B cell (primary cell): ENCODE measurements around the gene CFHR5. TPM values are rescaled to one million over a fixed set of nuclear protein-coding genes. Genes with fewer than 3 reads are reported as not detected.

ENCODE experiments used
- polyA plus RNA-seq: library from polyadenylated mRNA; depleted of rRNA; stranded (reverse); fragments of >200 nt; gene quantifications from 2 replicates; pipeline ENCODE4 v1.2.3, GENCODE V29; 2012
- small RNA-seq: library from RNA; depleted of rRNA; stranded (forward); fragments of <200 nt; gene quantifications from one replicate; pipeline ENCODE3, GENCODE V24; 2012; ENCODE audit warnings: low replicate concordance, low read depth; ENCODE audit not compliant: insufficient read length
- total RNA-seq, 2 donors: library from RNA; stranded (reverse); fragments of 120-200 nt in 1 of 2; gene quantifications; 1 replicate in 1 of 2; 2 replicates in 1 of 2; pipeline versions ENCODE4 v1.2.3 to v1.2.4, GENCODE V29; 2013 to 2022

Gene CFHR5
- total and polyA plus RNA-seq, 2 donors (not counting 1 experiment from before 2014, with no cell fraction given) = not detected

Small RNA genes within 50 kb of the gene (small RNA-seq; reads per million reads assigned to genes)
- gene AL139418.1 = not detected

Other genes starting within 250 kb of the CFHR5 start
- gene CFHR3, start 202.7 kb upstream of the CFHR5 start, total RNA-seq = not detected in 2 replicates
- gene CFHR3, start 202.7 kb upstream of the CFHR5 start, polyA plus RNA-seq = not detected in 2 replicates
- gene CFHR1, start 157.8 kb upstream of the CFHR5 start, total RNA-seq = not detected in 2 replicates
- gene CFHR1, start 157.8 kb upstream of the CFHR5 start, polyA plus RNA-seq = not detected in 2 replicates
- not detected in 2 replicates for gene CFHR4, start 89.5 kb upstream of the CFHR5 start, total RNA-seq
- gene CFHR4, start 89.5 kb upstream of the CFHR5 start, polyA plus RNA-seq = not detected in 2 replicates
- not detected in 2 replicates for gene CFHR2, start 33.8 kb upstream of the CFHR5 start, total RNA-seq
- not detected in 2 replicates for gene CFHR2, start 33.8 kb upstream of the CFHR5 start, polyA plus RNA-seq
- not detected in 2 replicates for gene F13B, start 89.7 kb downstream of the CFHR5 start, total RNA-seq
- not detected in 2 replicates for gene F13B, start 89.7 kb downstream of the CFHR5 start, polyA plus RNA-seq
- gene ASPM, start 169.1 kb downstream of the CFHR5 start, total RNA-seq = 0.19 and 0.27 TPM in 2 replicates
- gene ASPM, start 169.1 kb downstream of the CFHR5 start, polyA plus RNA-seq = 0.13 and 0.14 TPM in 2 replicates
- gene ZBTB41, start 223.7 kb downstream of the CFHR5 start, total RNA-seq = 12.4 and 13.6 TPM in 2 replicates
- gene ZBTB41, start 223.7 kb downstream of the CFHR5 start, polyA plus RNA-seq = 1.4 and 3.2 TPM in 2 replicates